Measurements from ENCODE around the gene CLEC2L.

DNA sequence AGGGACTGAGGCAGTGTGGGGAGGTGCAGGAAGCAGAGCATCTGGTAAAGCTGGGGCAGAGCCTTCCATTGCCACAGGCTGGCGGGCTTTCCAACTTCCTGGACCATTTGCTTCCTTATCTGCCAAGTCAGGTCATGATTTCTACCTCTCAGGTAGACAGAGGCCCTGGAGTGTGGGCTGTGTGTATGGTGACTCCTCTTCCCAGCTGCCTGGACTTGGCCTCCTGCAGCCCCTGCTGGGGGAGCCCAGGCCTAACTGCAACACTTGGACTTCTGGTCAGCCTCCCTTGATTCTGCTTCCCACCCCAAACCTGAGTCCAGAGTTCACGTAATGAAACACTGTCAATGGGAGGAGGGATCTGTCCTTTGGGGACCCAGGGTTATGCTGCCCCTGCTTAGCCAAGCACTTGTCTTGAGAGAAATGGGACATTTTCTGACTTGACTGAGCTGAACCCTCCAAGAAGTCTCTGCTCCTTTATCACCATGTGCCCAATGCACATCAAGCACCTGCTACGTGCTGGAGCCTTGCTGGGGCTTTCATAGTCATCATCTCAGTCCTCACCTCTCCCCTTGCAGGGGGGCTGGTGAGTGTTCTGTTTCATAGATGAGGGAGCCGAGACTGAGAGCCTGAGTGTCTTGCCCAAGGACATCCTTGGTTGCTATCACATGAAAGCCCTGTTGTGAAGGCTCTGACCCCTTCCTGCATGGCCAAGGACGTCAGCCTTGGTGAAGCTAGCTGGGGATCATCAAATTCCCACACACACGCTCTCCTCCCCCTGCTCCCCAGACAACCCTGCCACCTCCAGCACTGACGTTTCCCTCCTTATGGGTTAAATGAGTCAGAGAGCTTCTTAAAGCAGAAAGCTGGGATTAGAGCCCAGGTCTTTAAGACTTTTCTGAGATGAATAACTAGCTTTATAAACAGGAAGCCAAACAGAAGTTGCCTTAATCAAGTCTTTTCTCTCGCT lies 3.4 kb downstream of the CLEC2L start:
- no peak for TF ChIP-seq POLR2A (IDR thresholded peaks at IDR 0.05)
- TF ChIP-seq, protein P1, sequence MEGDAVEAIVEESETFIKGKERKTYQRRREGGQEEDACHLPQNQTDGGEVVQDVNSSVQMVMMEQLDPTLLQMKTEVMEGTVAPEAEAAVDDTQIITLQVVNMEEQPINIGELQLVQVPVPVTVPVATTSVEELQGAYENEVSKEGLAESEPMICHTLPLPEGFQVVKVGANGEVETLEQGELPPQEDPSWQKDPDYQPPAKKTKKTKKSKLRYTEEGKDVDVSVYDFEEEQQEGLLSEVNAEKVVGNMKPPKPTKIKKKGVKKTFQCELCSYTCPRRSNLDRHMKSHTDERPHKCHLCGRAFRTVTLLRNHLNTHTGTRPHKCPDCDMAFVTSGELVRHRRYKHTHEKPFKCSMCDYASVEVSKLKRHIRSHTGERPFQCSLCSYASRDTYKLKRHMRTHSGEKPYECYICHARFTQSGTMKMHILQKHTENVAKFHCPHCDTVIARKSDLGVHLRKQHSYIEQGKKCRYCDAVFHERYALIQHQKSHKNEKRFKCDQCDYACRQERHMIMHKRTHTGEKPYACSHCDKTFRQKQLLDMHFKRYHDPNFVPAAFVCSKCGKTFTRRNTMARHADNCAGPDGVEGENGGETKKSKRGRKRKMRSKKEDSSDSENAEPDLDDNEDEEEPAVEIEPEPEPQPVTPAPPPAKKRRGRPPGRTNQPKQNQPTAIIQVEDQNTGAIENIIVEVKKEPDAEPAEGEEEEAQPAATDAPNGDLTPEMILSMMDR (IDR thresholded peaks at IDR 0.05): no peak

Measured in tibial nerve (tissue), 3 donors.